ENCODE measurements around the gene KCNK3.

- TF ChIP-seq CTCF (IDR thresholded peaks at IDR 0.05) (no peak), POLR2A (IDR thresholded peaks at IDR 0.05) (no peak), POLR2AphosphoS5 (IDR thresholded peaks at IDR 0.05) (no peak)
Measured at GRCh38 chr2:26668856-26669750, 23.4 kb upstream of the KCNK3 start.
